GM12891 (cell line): ENCODE data around the gene MARK4.

Source experiments
- POLR2A ChIP-seq: IDR thresholded peaks from 2 replicates; pipeline ENCODE4 v1.6.1; 2011; ENCODE audit warnings: low read depth, low read length, control low read depth
- POLR2AphosphoS5 ChIP-seq: IDR thresholded peaks from 2 replicates; pipeline ENCODE4 v1.6.1; 2011; ENCODE audit warnings: low read depth, low read length, control low read depth
- TAF1 ChIP-seq: IDR thresholded peaks from 2 replicates; pipeline ENCODE4 v1.6.1; 2011; ENCODE audit warnings: low read depth, low read length, control low read depth

- TF ChIP-seq POLR2A (no peak), POLR2AphosphoS5 (no peak), TAF1 (no peak)
Measured at GRCh38 chr19:45340232-45340898, 89.3 kb downstream of the MARK4 start, which contains the start of gene KLC3.
